HepG2 (cell line): Measurements from ENCODE around the gene CELSR2. TPM values are rescaled to one million over a fixed set of nuclear protein-coding genes. Genes with fewer than 3 reads are reported as not detected.

Experiments used
- ADNP ChIP-seq: sonication (generic); formaldehyde crosslinking; IDR thresholded peaks from 2 replicates; pipeline ENCODE4 v1.4.0; 2020; ENCODE audit warnings: missing genetic modification reagents
- BCL3 ChIP-seq: sonication (generic); formaldehyde crosslinking; IDR thresholded peaks from 2 replicates; pipeline ENCODE4 v1.5.1; 2020; ENCODE audit warnings: mild to moderate bottlenecking, missing genetic modification reagents, moderate library complexity
- HINFP ChIP-seq: sonication (generic); formaldehyde crosslinking; IDR thresholded peaks from 2 replicates; pipeline ENCODE4 v1.4.0; 2020; ENCODE audit warnings: low read depth, mild to moderate bottlenecking, missing genetic modification reagents
- HMGXB4 ChIP-seq, 2 experiments: sonication (generic) in 1 of 2; formaldehyde crosslinking in 1 of 2; IDR thresholded peaks; 2 replicates each; pipeline versions ENCODE4 v1.4.0 to v1.6.1; 2018 to 2020; ENCODE audit warnings: missing genetic modification reagents in 2 of 2, borderline replicate concordance in 1 of 2, low read depth in 1 of 2, mild to moderate bottlenecking in 1 of 2, missing biosample characterization in 1 of 2
- IRF1 ChIP-seq: sonication (generic); formaldehyde crosslinking; IDR thresholded peaks from 2 replicates; pipeline ENCODE4 v1.4.0; 2020; ENCODE audit warnings: low read depth, mild to moderate bottlenecking, missing genetic modification reagents
- KDM5B ChIP-seq: sonication (generic); formaldehyde crosslinking; IDR thresholded peaks from 2 replicates; pipeline ENCODE4 v1.4.0; 2020; ENCODE audit warnings: missing genetic modification reagents, mild to moderate bottlenecking, borderline replicate concordance
- LCORL ChIP-seq, 2 experiments: fragments of 450-650 bp in 1 of 2; sonication (generic) in 1 of 2; formaldehyde crosslinking in 1 of 2; IDR thresholded peaks; 2 replicates each; pipeline versions ENCODE4 v1.5.0 to v1.6.1; 2017 to 2020; ENCODE audit warnings: antibody characterized with exemption in 1 of 2, missing genetic modification reagents in 1 of 2
- NR2C2 ChIP-seq: sonication (generic); formaldehyde crosslinking; IDR thresholded peaks from 2 replicates; pipeline ENCODE4 v1.4.0; 2020; ENCODE audit warnings: missing genetic modification reagents, mild to moderate bottlenecking, moderate library complexity, borderline replicate concordance
- SALL1 ChIP-seq: sonication (generic); formaldehyde crosslinking; IDR thresholded peaks from 2 replicates; pipeline ENCODE4 v1.8.0; 2022; ENCODE audit warnings: mild to moderate bottlenecking, missing genetic modification reagents
- SIN3B ChIP-seq: fragments of 150-350 bp; IDR thresholded peaks from 2 replicates; pipeline ENCODE4 v1.6.1; 2014; ENCODE audit warnings: low read length
- SMARCC2 ChIP-seq: fragments of 450-650 bp; IDR thresholded peaks from 2 replicates; pipeline ENCODE4 v1.6.1; 2017; ENCODE audit warnings: antibody characterized with exemption, mild to moderate bottlenecking
- SUZ12 ChIP-seq: fragments of 150-350 bp; IDR thresholded peaks from 2 replicates; pipeline ENCODE4 v1.6.1; 2014; ENCODE audit warnings: low read depth, low read length
- ZNF256 ChIP-seq: sonication (generic); formaldehyde crosslinking; conservative IDR thresholded peaks from 2 replicates; pipeline ENCODE4 v1.4.0; 2020; ENCODE audit warnings: missing genetic modification reagents
- ZNF430 ChIP-seq: sonication (generic); formaldehyde crosslinking; IDR thresholded peaks from 2 replicates; pipeline ENCODE4 v1.9.0; 2021; ENCODE audit warnings: mild to moderate bottlenecking, missing genetic modification reagents
- ZNF552 ChIP-seq: sonication (generic); formaldehyde crosslinking; IDR thresholded peaks from 2 replicates; pipeline ENCODE4 v1.9.0; 2022; ENCODE audit warnings: missing genetic modification reagents, mild to moderate bottlenecking, borderline replicate concordance
- ZNF558 ChIP-seq: sonication (generic); formaldehyde crosslinking; IDR thresholded peaks from 2 replicates; pipeline ENCODE4 v1.9.0; 2022; ENCODE audit warnings: mild to moderate bottlenecking, missing genetic modification reagents, borderline replicate concordance
- ZNF704 ChIP-seq: sonication (generic); formaldehyde crosslinking; IDR thresholded peaks from 2 replicates; pipeline ENCODE4 v1.8.1; 2023; ENCODE audit warnings: mild to moderate bottlenecking, inconsistent platforms, moderate library complexity, missing genetic modification reagents, borderline replicate concordance
- ZNF713 ChIP-seq: sonication (generic); formaldehyde crosslinking; IDR thresholded peaks from 2 replicates; pipeline ENCODE4 v1.4.0; 2020; ENCODE audit warnings: mild to moderate bottlenecking, missing genetic modification reagents
- ZNF775 ChIP-seq: sonication (generic); formaldehyde crosslinking; IDR thresholded peaks from 2 replicates; pipeline ENCODE4 v1.4.0; 2020; ENCODE audit warnings: missing genetic modification reagents, mild to moderate bottlenecking, moderate library complexity, borderline replicate concordance
- ZNF878 ChIP-seq: sonication (generic); formaldehyde crosslinking; IDR thresholded peaks from 2 replicates; pipeline ENCODE4 v1.8.1; 2023; ENCODE audit warnings: mild to moderate bottlenecking, missing genetic modification reagents, moderate library complexity
- ZNF891 ChIP-seq: sonication (generic); formaldehyde crosslinking; IDR thresholded peaks from 2 replicates; pipeline ENCODE4 v1.5.0; 2020; ENCODE audit warnings: mild to moderate bottlenecking, missing genetic modification reagents
- polyA plus RNA-seq, 8 experiments: library from polyadenylated mRNA; depleted of rRNA in 3 of 8; stranded (reverse) in 7 of 8; unstranded in 1 of 8; fragments of >200 nt; fragmentation: Illumina TruSeq in 4 of 8; extraction: Trizol in 4 of 8; gene quantifications; 2 replicates each; pipeline versions ENCODE4 v1.2.1 to v1.2.3, GENCODE V29; 2011 to 2016; ENCODE audit warnings: low read depth in 4 of 8, missing spikeins in 1 of 8, mixed read lengths in 1 of 8; ENCODE audit not compliant: insufficient read depth in 1 of 8
- total RNA-seq, 5 experiments: library from RNA; depleted of rRNA; stranded (reverse); fragments of >200 nt; fragmentation: Illumina TruSeq; extraction: Trizol; gene quantifications; 2 replicates each; pipeline ENCODE4 v1.2.3, GENCODE V29; 2016; ENCODE audit warnings: low read depth in 1 of 5

The CELSR2 gene
- total and polyA plus RNA-seq, 2 of the 13 experiments (the other 11 are each of a cell fraction or from before 2014, with no cell fraction given) = 4.0 to 6.6 TPM

- TF ChIP-seq ADNP (CRISPR knock-in tag) = no peak
- peak; percentile 19 for TF ChIP-seq ZNF891 (CRISPR knock-in tag)
- 0 out of 2 replicates have a peak, but pooled peaks have one; percentile 18 for TF ChIP-seq SIN3B
- TF ChIP-seq NR2C2 (CRISPR knock-in tag) = peak; percentile 55; the same call in 1 of the 2 replicates
- TF ChIP-seq SALL1 (CRISPR knock-in tag) = peak; percentile 87
- TF ChIP-seq ZNF775 (CRISPR knock-in tag) = peak; percentile 84; the same call in 1 of the 2 replicates
- TF ChIP-seq ZNF552 (CRISPR knock-in tag) = no peak
- no peak for TF ChIP-seq SUZ12
- no peak for TF ChIP-seq ZNF256
- TF ChIP-seq IRF1 (CRISPR knock-in tag) = no peak
- peak; percentile 79 for TF ChIP-seq HINFP
- TF ChIP-seq ZNF558 (CRISPR knock-in tag) = peak; percentile 61; the same call in 1 of the 2 replicates
- TF ChIP-seq HMGXB4 (CRISPR knock-in tag; IDR thresholded peaks at IDR 0.05; ENCODE audit: borderline replicate concordance in 1 of 2, low read depth in 1 of 2) = peak; percentile 76 to 82
- TF ChIP-seq BCL3 (CRISPR knock-in tag) = peak; percentile 57; the same call in 1 of the 2 replicates
- TF ChIP-seq LCORL (IDR thresholded peaks at IDR 0.05) = no peak
- peak; percentile 39; the same call in 1 of the 2 replicates for TF ChIP-seq LCORL (CRISPR knock-in tag; IDR thresholded peaks at IDR 0.05)
- TF ChIP-seq SMARCC2 = no peak
- peak; percentile 39; the same call in 1 of the 2 replicates for TF ChIP-seq ZNF704
- peak; percentile 56; the same call in 1 of the 2 replicates for TF ChIP-seq ZNF430
- TF ChIP-seq ZNF878 (CRISPR knock-in tag) = peak; percentile 75; the same call in 1 of the 2 replicates
- TF ChIP-seq ZNF713 = 0 out of 2 replicates have a peak, but pooled peaks have one; percentile 49
- TF ChIP-seq KDM5B = peak; percentile 64; the same call in 1 of the 2 replicates
Measured at GRCh38 chr1:109282952-109283747, 33.8 kb downstream of the CELSR2 start, which contains the start of gene PSRC1 (continued).
